NCI-H2107 treated with DMSO at 0.1 percent for 48 hours (cell line): Measurements from ENCODE around the gene TMIGD1.

Experiments used
- DNase-seq: peaks from one replicate; lab custom pipeline; 2025; ENCODE audit not compliant: unreplicated experiment; lab: John Stamatoyannopoulos, UW

Gene TMIGD1

GRCh38 chr17:30333503-30334360 lies at the start of gene TMIGD1:
Gene TMIGD1, minus strand, starts transcription at chr17:30334057. Its CDS starts 1,924 bp downstream, at chr17:30332133.
- DNase-seq, result no peak

GRCh38 chr17:30382345-30382744 lies 48.5 kb upstream of the TMIGD1 start:
- DNase-seq, result no peak

GRCh38 chr17:30381340-30381659 lies 47.4 kb upstream of the TMIGD1 start:
- DNase-seq, result no peak

GRCh38 chr17:30380643-30381339 lies 46.9 kb upstream of the TMIGD1 start:
- no peak for DNase-seq

- no peak for DNase-seq
These were observed 46.1 kb upstream of the TMIGD1 start for GRCh38 chr17:30379903-30380381.

- DNase-seq, result no peak
These were observed 45.5 kb upstream of the TMIGD1 start for GRCh38 chr17:30379303-30379902.

GRCh38 chr17:30378825-30379302 lies 45.0 kb upstream of the TMIGD1 start, which contains the start of gene CPD:
Gene CPD, plus strand, starts transcription at chr17:30378927. Its CDS starts 54 bp downstream, at chr17:30378981.
- peak; percentile 69 for DNase-seq

GRCh38 chr17:30378241-30378824 lies 44.5 kb upstream of the TMIGD1 start:
- no peak for DNase-seq

- no peak for DNase-seq
These were observed 43.9 kb upstream of the TMIGD1 start for GRCh38 chr17:30377574-30378240.

GRCh38 chr17:30376621-30377452 lies 43.0 kb upstream of the TMIGD1 start:
- peak; percentile 98 for DNase-seq

GRCh38 chr17:30375661-30376060 lies 41.8 kb upstream of the TMIGD1 start:
- no peak for DNase-seq

- DNase-seq, result peak; percentile 15
These were observed 38.9 kb upstream of the TMIGD1 start for GRCh38 chr17:30372755-30373154.

- no peak for DNase-seq
These were observed 36.1 kb upstream of the TMIGD1 start for GRCh38 chr17:30369995-30370394.

- DNase-seq, result peak; percentile 35
These were observed 35.3 kb upstream of the TMIGD1 start for GRCh38 chr17:30368912-30369720.

- no peak for DNase-seq
These were observed 32.7 kb upstream of the TMIGD1 start for GRCh38 chr17:30366536-30366935.

- DNase-seq, result no peak
These were observed 29.9 kb upstream of the TMIGD1 start for GRCh38 chr17:30363715-30364202.

GRCh38 chr17:30361766-30362279 lies 28.0 kb upstream of the TMIGD1 start:
- no peak for DNase-seq

GRCh38 chr17:30360086-30360808 lies 26.4 kb upstream of the TMIGD1 start:
- no peak for DNase-seq
